IMR-90 (cell line): ENCODE results near the gene SSR3. TPM values are rescaled to one million over a fixed set of nuclear protein-coding genes. Genes with fewer than 3 reads are reported as not detected.

Source experiments
- ATAC-seq: fragments of 200-7000 bp; cut with Tn5 transposase; 2 replicates; pipeline ENCODE4 v1.9.1; 2020; ENCODE audit warnings: low read depth, mild to moderate bottlenecking, moderate library complexity
- BruUV-seq: library from RNA; stranded (reverse); fragments of 400-500 nt; replicated peaks from 2 replicates; lab custom pipeline; 2021; lab: Mats Ljungman, UMichigan
- CTCF ChIA-PET: fragments of 300-600 bp; formaldehyde crosslinking; extraction: SDS; loops from one replicate; lab custom pipeline; 2021; ENCODE audit warnings: antibody characterized with exemption; lab: Yijun Ruan, JAX
- POLR2A ChIA-PET: fragments of 300-600 bp; sonication (Branson Sonifier 250); formaldehyde crosslinking; loops from one replicate; lab custom pipeline; 2022; ENCODE audit warnings: antibody characterized with exemption; ENCODE audit not compliant: unreplicated experiment; lab: Charles Lee
- DNase-seq: peaks from one replicate; pipeline ENCODE4 v3.0.0; 2013
- H2AFZ ChIP-seq: replicated peaks from 2 replicates; pipeline ENCODE3; 2013; ENCODE audit warnings: low read length, mild to moderate bottlenecking; ENCODE audit not compliant: poor library complexity
- H2AK5ac ChIP-seq: 2 replicates; pipeline ENCODE4 v1.6.1; 2013; ENCODE audit warnings: low read depth, low read length, inconsistent platforms
- H2AK9ac ChIP-seq: replicated peaks from 2 replicates; pipeline ENCODE3; 2013; ENCODE audit warnings: mild to moderate bottlenecking, low read depth, low read length, moderate library complexity; ENCODE audit not compliant: poor library complexity
- H2BK120ac ChIP-seq: 2 replicates; pipeline ENCODE4 v1.6.1; 2013; ENCODE audit warnings: low read depth, low read length, inconsistent platforms
- H2BK15ac ChIP-seq: 3 replicates; pipeline ENCODE4 v1.6.1; 2013; ENCODE audit warnings: low read depth, low read length, inconsistent platforms
- H2BK20ac ChIP-seq: 2 replicates; pipeline ENCODE4 v1.6.1; 2013; ENCODE audit warnings: low read depth, mild to moderate bottlenecking, inconsistent platforms, low read length, moderate library complexity
- H2BK5ac ChIP-seq: 2 replicates; pipeline ENCODE4 v1.6.1; 2013; ENCODE audit warnings: mild to moderate bottlenecking, low read depth, low read length, inconsistent platforms; ENCODE audit not compliant: poor library complexity, severe bottlenecking
- H3K14ac ChIP-seq: replicated peaks from 2 replicates; pipeline ENCODE4 v1.6.1; 2013; ENCODE audit warnings: low read depth, low read length, inconsistent platforms
- H3K18ac ChIP-seq: 2 replicates; pipeline ENCODE4 v1.6.1; 2013; ENCODE audit warnings: low read depth, low read length, control low read depth
- H3K23ac ChIP-seq: 2 replicates; pipeline ENCODE4 v1.6.1; 2013; ENCODE audit warnings: low read depth, low read length, inconsistent platforms
- H3K27ac ChIP-seq: 2 replicates; pipeline ENCODE4 v1.5.1; 2013; ENCODE audit warnings: mild to moderate bottlenecking, control low read depth, low read length; ENCODE audit not compliant: insufficient read depth
- H3K27me3 ChIP-seq: 2 replicates; pipeline ENCODE4 v1.6.1; 2013; ENCODE audit warnings: low read length; ENCODE audit not compliant: control insufficient read depth, insufficient read depth
- H3K36me3 ChIP-seq: 2 replicates; pipeline ENCODE4 v1.6.1; 2013; ENCODE audit warnings: low read length, mixed read lengths; ENCODE audit not compliant: control insufficient read depth, insufficient read depth
- H3K4ac ChIP-seq: 2 replicates; pipeline ENCODE4 v1.6.1; 2013; ENCODE audit warnings: low read depth, low read length, inconsistent platforms
- H3K4me1 ChIP-seq: 2 replicates; pipeline ENCODE4 v1.6.1; 2013; ENCODE audit warnings: low read length, mixed read lengths; ENCODE audit not compliant: control insufficient read depth, insufficient read depth
- H3K4me2 ChIP-seq: 2 replicates; pipeline ENCODE4 v1.6.1; 2013; ENCODE audit warnings: low read depth, mild to moderate bottlenecking, control low read depth, low read length, moderate library complexity
- H3K4me3 ChIP-seq: 2 replicates; pipeline ENCODE4 v1.5.1; 2013; ENCODE audit warnings: low read depth, mild to moderate bottlenecking, control low read depth, low read length, moderate library complexity; ENCODE audit not compliant: insufficient read depth
- H3K56ac ChIP-seq: 2 replicates; pipeline ENCODE4 v1.6.1; 2013; ENCODE audit warnings: low read length, inconsistent platforms; ENCODE audit not compliant: insufficient read depth; ENCODE audit errors: extremely low read depth
- H3K79me1 ChIP-seq, 2 experiments: 2 replicates each; pipeline ENCODE4 v1.6.1; 2013; ENCODE audit warnings: low read length in 2 of 2, inconsistent platforms in 1 of 2, low read depth in 1 of 2
- H3K9ac ChIP-seq: 2 replicates; pipeline ENCODE4 v1.6.1; 2013; ENCODE audit warnings: low read depth, low read length, control low read depth
- H3K9me1 ChIP-seq: 2 replicates; pipeline ENCODE4 v1.6.1; 2013; ENCODE audit warnings: low read length, inconsistent platforms; ENCODE audit not compliant: insufficient read depth
- H3K9me3 ChIP-seq: 2 replicates; pipeline ENCODE4 v1.6.1; 2013; ENCODE audit warnings: low read length; ENCODE audit not compliant: control insufficient read depth, insufficient read depth
- H4K20me1 ChIP-seq: 2 replicates; pipeline ENCODE4 v1.6.1; 2013; ENCODE audit warnings: low read length, inconsistent platforms; ENCODE audit not compliant: insufficient read depth
- H4K5ac ChIP-seq: 2 replicates; pipeline ENCODE4 v1.6.1; 2013; ENCODE audit warnings: mild to moderate bottlenecking, low read depth, low read length, control low read depth
- H4K8ac ChIP-seq, 2 experiments: 2 replicates each; pipeline ENCODE4 v1.6.1; 2013; ENCODE audit warnings: low read depth in 2 of 2, low read length in 2 of 2, control low read depth in 1 of 2, inconsistent platforms in 1 of 2
- H4K91ac ChIP-seq: 2 replicates; pipeline ENCODE4 v1.6.1; 2013; ENCODE audit warnings: low read depth, low read length, inconsistent platforms; ENCODE audit not compliant: insufficient read depth
- BHLHE40 ChIP-seq: fragments of 150-350 bp; IDR thresholded peaks from 2 replicates; pipeline ENCODE4 v1.6.1; 2016; ENCODE audit warnings: mild to moderate bottlenecking, low read depth, low read length
- CEBPB ChIP-seq: IDR thresholded peaks from 2 replicates; pipeline ENCODE4 v1.6.1; 2012; ENCODE audit warnings: low read depth, low read length, improper control_type of control experiment
- CHD1 ChIP-seq: IDR thresholded peaks from 2 replicates; pipeline ENCODE4 v1.6.1; 2012; ENCODE audit warnings: low read depth, low read length, improper control_type of control experiment
- FOS ChIP-seq: fragments of 150-350 bp; IDR thresholded peaks from 2 replicates; pipeline ENCODE4 v1.6.1; 2016; ENCODE audit warnings: low read depth, low read length
- MAFK ChIP-seq: IDR thresholded peaks from 2 replicates; pipeline ENCODE4 v1.6.1; 2012; ENCODE audit warnings: low read depth, low read length, improper control_type of control experiment
- MAZ ChIP-seq: IDR thresholded peaks from 2 replicates; pipeline ENCODE4 v1.6.1; 2012; ENCODE audit warnings: low read depth, mild to moderate bottlenecking, low read length, improper control_type of control experiment, moderate library complexity, borderline replicate concordance
- MXI1 ChIP-seq: IDR thresholded peaks from 2 replicates; pipeline ENCODE4 v1.6.1; 2012; ENCODE audit warnings: low read depth, mild to moderate bottlenecking, low read length, moderate library complexity, borderline replicate concordance
- NFE2L2 ChIP-seq: fragments of 150-350 bp; IDR thresholded peaks from 2 replicates; pipeline ENCODE4 v1.6.1; 2016; ENCODE audit warnings: low read depth, mild to moderate bottlenecking, low read length
- POLR2A ChIP-seq: IDR thresholded peaks from 2 replicates; pipeline ENCODE4 v1.6.1; 2012; ENCODE audit warnings: mild to moderate bottlenecking, low read depth, low read length
- RCOR1 ChIP-seq: IDR thresholded peaks from 2 replicates; pipeline ENCODE4 v1.6.1; 2012; ENCODE audit warnings: mild to moderate bottlenecking, low read length, improper control_type of control experiment; ENCODE audit not compliant: insufficient replicate concordance
- RFX5 ChIP-seq: IDR thresholded peaks from 2 replicates; pipeline ENCODE4 v1.8.0; 2012; ENCODE audit warnings: low read depth, mild to moderate bottlenecking, low read length, moderate library complexity
- SMC3 ChIP-seq: fragments of 150-350 bp; IDR thresholded peaks from 2 replicates; pipeline ENCODE4 v1.6.1; 2016; ENCODE audit warnings: low read depth, mild to moderate bottlenecking, antibody characterized with exemption, low read length, moderate library complexity
- WGBS, 2 experiments: methylation state at CpG; one replicate each; pipeline versions ENCODE4 v1.1.5 to v1.1.7; 2013; ENCODE audit warnings: missing lambda C conversion rate in 2 of 2; ENCODE audit not compliant: insufficient read length in 1 of 2; ENCODE audit errors: extremely low coverage in 2 of 2; 5-methylcytosine and 5-hydroxymethylcytosine counted together
- dilution Hi-C: fragments of 300-500 bp; cut with HindIII; formaldehyde crosslinking; loops from one replicate; pipeline ENCODE4 v1.14.3; 2018; ENCODE audit warnings: low sequenced_read_pairs; ENCODE audit not compliant: unreplicated experiment
- in situ Hi-C: fragments of 300-500 bp; cut with MboI; formaldehyde crosslinking; loops from 3 replicates; pipeline ENCODE4 v1.14.3; 2019; ENCODE audit warnings: low sequenced_read_pairs, inconsistent platforms, mixed read lengths
- intact Hi-C: fragments of 100-400 bp; cut with micrococcal nuclease; formaldehyde crosslinking; loops from 2 replicates; pipeline ENCODE4 v1.10.0; 2022
- polyA plus RNA-seq, 3 experiments: library from polyadenylated mRNA; depleted of rRNA; stranded (reverse); fragments of >200 nt; gene quantifications; 2 replicates each; pipeline ENCODE4 v1.2.3, GENCODE V29; 2012; ENCODE audit warnings: low replicate concordance in 1 of 3
- total RNA-seq: library from RNA; depleted of rRNA; stranded (reverse); fragments of >200 nt; gene quantifications from 2 replicates; pipeline ENCODE4 v1.2.3, GENCODE V29; 2012
- TF ChIP-seq, protein P1 (sequence below): fragments of 150-350 bp; IDR thresholded peaks from 2 replicates; pipeline ENCODE4 v1.6.1; 2016; ENCODE audit warnings: low read depth, mild to moderate bottlenecking, low read length, moderate library complexity, borderline replicate concordance
- TF ChIP-seq, protein P2 (sequence below): conservative IDR thresholded peaks from 2 replicates; pipeline ENCODE4 v1.5.1; 2012; ENCODE audit warnings: mild to moderate bottlenecking, low read depth, low read length, improper control_type of control experiment

Gene SSR3
- total and polyA plus RNA-seq, 2 of the 4 experiments (the other 2 are of a cell fraction): 246 to 608 TPM

DNA sequence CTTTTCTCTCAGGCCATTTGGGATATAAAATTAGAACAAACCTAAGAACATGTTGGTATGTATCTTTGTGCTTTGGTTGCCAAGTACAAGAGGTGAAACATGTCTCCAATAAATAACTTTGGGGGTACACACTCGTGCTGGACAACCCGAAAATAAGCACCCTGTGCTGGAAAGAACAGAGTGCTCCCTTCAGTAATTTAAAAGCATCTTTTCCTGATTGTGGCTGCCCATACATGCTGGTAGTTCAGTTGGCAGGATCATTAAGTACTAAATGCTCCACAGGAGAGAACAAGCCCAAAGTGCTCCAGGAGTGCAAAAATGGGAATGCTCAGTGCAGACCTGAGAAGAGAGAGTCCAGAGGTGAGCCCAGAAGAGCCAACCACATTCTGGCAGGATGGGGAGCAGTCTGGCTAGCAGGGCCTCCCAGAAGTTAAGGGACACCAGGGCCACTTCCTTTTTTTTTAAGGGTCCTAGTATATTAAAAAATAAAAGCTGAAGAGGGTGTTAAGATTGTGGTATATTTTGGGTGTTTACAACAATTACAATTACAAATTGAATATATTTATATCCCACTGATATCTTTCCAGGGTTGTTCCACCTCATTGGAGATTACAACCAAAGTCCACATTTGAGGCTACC lies 48.6 kb upstream of the SSR3 start:
- ChIA-PET CTCF (no interaction called here), POLR2A (no interaction called here)
- DNase-seq (no peak), ATAC-seq (no peak)
- no peak overlapping the region for H2BK15ac ChIP-seq
- H3K56ac ChIP-seq: no peak overlapping the region
- in situ Hi-C loops (no loop called here), intact Hi-C loops (no loop called here), dilution Hi-C loops (no loop called here)
- TF ChIP-seq MXI1 (no peak), MAFK (no peak), BHLHE40 (no peak), MAZ (no peak), FOS (no peak), RFX5 (no peak), NFE2L2 (no peak), CEBPB (no peak), CHD1 (no peak), RCOR1 (no peak), POLR2A (no peak), SMC3 (no peak)
- TF ChIP-seq, protein P1, sequence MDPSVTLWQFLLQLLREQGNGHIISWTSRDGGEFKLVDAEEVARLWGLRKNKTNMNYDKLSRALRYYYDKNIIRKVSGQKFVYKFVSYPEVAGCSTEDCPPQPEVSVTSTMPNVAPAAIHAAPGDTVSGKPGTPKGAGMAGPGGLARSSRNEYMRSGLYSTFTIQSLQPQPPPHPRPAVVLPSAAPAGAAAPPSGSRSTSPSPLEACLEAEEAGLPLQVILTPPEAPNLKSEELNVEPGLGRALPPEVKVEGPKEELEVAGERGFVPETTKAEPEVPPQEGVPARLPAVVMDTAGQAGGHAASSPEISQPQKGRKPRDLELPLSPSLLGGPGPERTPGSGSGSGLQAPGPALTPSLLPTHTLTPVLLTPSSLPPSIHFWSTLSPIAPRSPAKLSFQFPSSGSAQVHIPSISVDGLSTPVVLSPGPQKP: no peak
- TF ChIP-seq, protein P2, sequence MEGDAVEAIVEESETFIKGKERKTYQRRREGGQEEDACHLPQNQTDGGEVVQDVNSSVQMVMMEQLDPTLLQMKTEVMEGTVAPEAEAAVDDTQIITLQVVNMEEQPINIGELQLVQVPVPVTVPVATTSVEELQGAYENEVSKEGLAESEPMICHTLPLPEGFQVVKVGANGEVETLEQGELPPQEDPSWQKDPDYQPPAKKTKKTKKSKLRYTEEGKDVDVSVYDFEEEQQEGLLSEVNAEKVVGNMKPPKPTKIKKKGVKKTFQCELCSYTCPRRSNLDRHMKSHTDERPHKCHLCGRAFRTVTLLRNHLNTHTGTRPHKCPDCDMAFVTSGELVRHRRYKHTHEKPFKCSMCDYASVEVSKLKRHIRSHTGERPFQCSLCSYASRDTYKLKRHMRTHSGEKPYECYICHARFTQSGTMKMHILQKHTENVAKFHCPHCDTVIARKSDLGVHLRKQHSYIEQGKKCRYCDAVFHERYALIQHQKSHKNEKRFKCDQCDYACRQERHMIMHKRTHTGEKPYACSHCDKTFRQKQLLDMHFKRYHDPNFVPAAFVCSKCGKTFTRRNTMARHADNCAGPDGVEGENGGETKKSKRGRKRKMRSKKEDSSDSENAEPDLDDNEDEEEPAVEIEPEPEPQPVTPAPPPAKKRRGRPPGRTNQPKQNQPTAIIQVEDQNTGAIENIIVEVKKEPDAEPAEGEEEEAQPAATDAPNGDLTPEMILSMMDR: no peak
- no peak overlapping the region for H2BK20ac ChIP-seq
- H4K8ac ChIP-seq: no peak overlapping the region
- H3K14ac ChIP-seq: no peak overlapping the region
- no peak overlapping the region for H2BK120ac ChIP-seq
- no peaks in the 10 kb centered on the region for H3K79me1 ChIP-seq
- H4K91ac ChIP-seq: no peak overlapping the region
- no peak overlapping the region for H3K23ac ChIP-seq
- H3K4me1 ChIP-seq: peaks cover 3% of the 10 kb centered on the region; the same call in 1 of the 2 replicates
- no peak overlapping the region for H2AFZ ChIP-seq
- H4K5ac ChIP-seq: no peak overlapping the region
- no peak overlapping the region for H3K9ac ChIP-seq
- H3K4ac ChIP-seq: no peak overlapping the region
- no peak overlapping the region for H2AK9ac ChIP-seq
- H3K36me3 ChIP-seq: no peaks in the 10 kb centered on the region
- H2AK5ac ChIP-seq: no peak overlapping the region
- no peak overlapping the region for H2BK5ac ChIP-seq
- H3K18ac ChIP-seq: no peak overlapping the region
- WGBS, 2 experiments: no CpG with 5 or more reads among the region's 2 CpGs
- no peak overlapping the region for H3K4me2 ChIP-seq
- no peaks in the 10 kb centered on the region for H3K27me3 ChIP-seq
- no peaks in the 10 kb centered on the region for H3K9me3 ChIP-seq
- H3K9me1 ChIP-seq: no peaks in the 10 kb centered on the region
- no peak overlapping the region for H3K27ac ChIP-seq
- H4K20me1 ChIP-seq: no peaks in the 10 kb centered on the region
- no peak overlapping the region for H3K4me3 ChIP-seq
- BruUV-seq: no TSS peak
